NCI-H146 (cell line): ENCODE data around the gene CHAF1A.

Experiments used
- DNase-seq: peaks from one replicate; lab custom pipeline; 2025; lab: John Stamatoyannopoulos, UW

CHAF1A gene

DNA sequence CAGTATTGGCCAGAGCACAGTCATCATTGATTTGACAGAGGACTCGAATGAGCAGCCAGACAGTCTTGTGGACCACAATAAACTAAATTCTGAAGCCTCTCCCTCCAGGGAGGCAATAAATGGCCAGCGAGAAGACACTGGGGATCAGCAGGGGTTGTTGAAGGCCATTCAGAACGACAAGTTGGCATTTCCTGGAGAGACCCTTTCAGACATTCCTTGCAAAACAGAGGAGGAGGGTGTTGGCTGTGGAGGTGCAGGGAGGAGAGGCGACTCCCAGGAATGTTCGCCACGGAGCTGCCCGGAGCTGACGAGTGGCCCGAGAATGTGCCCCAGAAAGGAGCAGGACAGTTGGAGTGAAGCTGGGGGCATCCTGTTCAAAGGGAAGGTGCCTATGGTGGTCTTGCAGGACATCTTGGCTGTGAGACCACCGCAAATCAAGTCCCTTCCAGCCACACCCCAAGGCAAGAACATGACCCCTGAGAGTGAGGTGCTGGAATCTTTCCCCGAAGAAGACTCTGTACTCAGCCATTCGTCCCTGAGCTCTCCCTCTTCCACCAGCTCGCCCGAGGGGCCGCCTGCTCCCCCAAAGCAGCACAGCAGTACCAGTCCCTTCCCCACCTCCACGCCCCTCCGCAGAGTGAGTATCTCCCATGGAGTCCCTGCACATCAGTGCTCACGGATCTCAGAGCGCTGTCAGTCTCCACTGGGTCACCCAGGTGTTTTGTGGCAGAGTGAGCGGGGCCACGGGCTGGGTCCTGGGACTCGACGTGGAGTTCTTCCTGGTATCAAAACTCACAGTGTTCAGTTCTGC is 6.9 kb downstream of the CHAF1A start:
- DNase-seq = no peak

GRCh38 chr19:4413588-4413987 is 11.1 kb downstream of the CHAF1A start:
- DNase-seq = no peak

- DNase-seq = no peak
These were observed 11.8 kb downstream of the CHAF1A start for GRCh38 chr19:4414144-4414799.

DNA sequence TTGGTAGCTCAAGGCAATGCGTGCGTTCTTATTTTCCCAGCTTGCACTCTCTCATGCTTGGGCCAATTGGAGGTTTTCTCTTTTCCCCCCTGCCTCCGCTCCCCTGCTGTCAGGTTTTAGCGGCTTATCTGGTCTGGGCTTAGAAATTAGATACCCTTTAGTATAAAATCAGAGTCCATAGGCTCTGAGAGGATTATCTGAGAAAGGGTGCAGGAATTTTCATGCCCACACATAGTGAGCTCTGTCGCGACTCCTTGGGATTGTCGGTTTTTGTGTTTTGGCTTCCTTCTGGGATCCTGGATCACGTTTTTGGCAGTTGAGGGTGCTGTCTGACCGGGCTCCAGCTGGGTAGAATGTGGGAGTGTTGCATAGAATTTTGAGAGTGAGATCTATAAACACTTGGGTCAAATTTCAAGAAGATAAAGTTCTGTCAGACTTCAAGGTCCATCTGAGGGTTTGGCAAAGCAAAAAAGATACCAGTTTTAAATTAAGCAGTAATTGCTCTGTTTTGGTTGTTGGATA is 12.4 kb downstream of the CHAF1A start:
- no peak for DNase-seq

- no peak for DNase-seq
These were observed 12.9 kb downstream of the CHAF1A start for GRCh38 chr19:4415352-4415751.

DNA sequence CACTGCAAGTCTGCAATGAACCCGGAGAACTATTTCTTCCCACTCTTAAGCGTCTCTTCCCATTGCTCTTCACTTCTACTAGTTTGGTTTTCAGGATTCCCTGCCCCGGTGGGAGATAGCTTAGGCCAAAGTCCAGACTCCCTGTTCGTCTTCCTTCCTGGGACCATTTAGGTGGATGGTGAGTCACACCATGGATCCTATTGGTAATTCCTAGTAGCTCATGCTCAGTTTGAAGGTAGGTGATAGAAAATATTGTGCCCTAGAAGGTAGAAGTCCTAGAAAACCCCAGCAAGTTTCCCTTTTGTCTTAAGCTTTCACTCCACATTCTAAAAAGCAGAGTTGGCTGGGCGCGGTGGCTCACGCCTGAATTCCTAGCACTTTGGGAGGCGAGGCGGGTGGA is 13.8 kb downstream of the CHAF1A start:
- no peak for DNase-seq

DNA sequence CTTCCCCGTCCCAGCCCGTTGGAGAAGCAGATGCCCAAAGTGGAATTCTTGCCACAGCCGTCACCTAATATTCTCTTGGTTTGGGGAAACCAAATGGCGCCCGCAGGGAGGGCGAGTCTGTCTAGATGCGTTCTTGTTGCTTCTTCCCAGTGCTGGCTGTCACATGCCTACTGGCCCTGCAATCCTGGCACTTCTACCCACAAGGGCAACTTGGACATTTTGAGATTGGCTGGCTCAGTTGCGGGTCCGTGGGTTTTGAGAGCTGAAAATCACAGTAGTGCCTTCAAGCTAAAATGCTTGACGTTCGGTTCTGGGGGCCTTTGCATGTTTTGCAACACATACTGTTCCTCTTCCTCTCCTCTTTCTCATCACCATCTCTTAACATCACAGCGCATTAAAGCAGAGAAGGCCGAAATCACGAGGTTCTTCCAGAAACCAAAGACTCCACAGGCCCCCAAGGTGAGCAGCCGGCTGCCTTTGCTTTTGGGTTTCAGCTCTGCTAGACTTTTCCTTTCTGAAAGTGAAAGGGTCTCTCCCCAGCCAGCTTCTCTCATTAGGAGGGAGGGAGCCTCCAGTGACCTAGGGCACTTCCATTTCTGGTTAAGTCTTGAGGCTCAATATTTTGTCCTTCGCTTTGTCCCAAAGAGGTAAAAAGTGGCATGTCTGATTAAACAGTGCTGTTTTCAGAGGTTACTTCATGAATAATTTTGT is 21.1 kb downstream of the CHAF1A start:
- no peak for DNase-seq

DNA sequence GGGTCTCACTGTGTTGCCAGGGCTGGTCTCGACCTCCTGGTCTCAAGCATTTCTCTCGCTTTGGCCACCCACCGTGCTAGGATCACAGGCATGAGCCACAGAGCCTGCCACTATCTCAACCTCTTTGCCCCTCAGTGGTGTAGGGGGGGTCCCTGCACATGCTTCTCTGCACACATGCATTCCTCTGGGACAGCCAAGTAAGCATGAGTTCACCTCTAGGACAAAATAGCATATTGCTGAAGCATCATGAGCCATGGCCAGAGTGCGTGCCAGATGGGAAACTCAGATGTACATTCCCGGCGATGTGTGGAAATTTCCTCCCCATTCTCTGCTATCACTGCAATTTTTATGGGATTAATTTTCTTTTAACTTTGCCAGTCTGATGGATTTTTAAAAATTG is 23.1 kb downstream of the CHAF1A start:
- no peak for DNase-seq

- no peak for DNase-seq
These were observed 26.0 kb downstream of the CHAF1A start for GRCh38 chr19:4428326-4428975.

DNA sequence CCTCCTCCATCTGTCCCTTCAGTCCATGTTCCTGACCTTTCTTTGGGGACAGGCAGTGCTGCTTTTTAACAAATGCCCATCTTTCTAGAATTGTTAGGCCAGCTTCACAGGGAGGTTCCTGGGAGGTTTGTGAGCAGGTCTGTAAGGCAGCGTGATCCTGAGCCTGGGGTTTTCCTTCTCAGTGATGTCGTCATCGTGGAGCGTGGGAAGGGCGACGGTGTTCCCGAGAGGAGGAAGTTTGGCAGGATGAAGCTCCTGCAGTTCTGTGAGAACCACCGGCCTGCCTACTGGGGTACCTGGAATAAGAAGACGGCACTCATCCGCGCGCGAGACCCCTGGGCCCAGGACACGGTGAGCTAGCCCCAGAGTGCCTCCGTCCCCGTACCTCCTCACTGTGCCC is 26.8 kb downstream of the CHAF1A start:
- no peak for DNase-seq

- no peak for DNase-seq
These were observed 27.3 kb downstream of the CHAF1A start for GRCh38 chr19:4429771-4430171.

DNA sequence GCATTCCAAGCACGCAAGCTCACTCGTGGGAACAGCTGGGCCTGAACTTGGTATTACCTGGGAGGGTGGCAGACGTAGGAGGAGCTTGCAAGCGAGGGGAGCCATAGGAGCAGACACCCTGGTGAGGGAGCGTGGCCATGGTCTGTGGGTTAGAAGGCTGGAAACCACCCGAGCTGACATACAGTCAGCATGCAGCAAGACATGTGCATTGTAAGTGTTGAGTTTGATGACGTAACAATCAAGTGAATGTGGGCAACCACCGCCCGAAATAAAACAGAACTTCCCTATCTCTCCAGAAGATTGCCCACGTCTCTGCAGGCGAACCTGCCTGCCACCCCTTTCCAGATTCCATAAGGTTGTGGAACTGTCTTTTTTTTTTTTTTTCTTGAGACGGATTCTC is 28.3 kb downstream of the CHAF1A start:
- no peak for DNase-seq

DNA sequence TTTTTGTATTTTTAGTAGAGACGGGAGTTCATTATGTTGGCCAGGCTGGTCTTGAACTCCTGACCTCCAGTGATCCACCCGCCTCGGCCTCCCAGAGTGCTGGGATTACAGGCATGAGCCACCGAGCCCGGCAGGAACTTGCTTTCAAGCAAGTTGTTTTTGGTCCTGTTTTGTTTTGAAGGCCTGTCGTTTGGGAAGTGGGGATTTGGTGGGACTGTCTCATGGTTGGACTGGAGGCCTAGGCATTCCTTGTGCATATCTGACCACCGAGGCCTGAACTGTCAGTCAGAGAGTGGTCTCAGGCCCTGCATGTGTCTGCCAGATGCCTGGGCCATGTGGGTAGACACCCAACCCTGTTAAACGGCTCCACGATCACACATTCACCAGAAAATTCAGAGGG is 28.9 kb downstream of the CHAF1A start:
- DNase-seq = no peak

DNA sequence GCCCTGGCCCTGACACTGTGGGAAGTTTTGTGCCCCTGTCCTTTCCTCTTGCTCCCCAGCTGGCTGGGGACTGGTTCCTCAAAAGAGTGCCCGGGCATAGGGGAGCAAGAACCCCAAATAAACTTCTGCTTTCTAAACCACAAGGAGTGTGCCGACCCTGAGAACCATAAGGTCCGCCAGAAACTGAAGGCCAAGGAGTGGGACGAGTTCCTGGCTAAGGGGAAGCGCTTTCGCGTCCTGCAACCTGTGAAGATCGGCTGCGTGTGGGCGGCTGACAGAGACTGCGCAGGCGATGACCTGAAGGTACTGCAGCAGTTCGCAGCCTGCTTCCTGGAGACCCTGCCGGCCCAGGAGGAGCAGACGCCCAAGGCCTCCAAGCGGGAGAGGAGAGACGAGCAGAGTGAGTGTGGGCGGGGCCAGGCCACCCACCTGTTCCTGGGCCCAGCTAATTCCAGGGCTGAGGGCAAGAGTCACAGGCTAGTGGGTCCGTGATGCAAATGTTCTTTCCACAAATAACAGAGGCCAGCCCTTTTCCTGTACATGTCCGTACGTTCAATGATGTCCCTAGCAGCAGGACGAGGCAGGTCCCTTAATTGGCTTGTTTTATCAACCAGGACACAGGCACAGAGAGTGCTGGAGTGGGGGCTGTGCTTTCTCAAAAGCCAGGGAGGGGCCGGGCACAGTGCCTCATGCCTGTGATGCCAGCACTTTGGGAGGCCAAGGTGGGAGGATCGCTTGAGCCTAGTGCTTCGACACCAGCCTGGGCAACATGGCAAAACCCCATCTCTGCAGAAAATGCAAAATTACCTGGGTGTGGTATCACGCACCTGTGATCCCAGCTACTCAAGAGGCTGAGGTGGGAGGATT is 29.6 kb downstream of the CHAF1A start:
- DNase-seq = no peak

DNA sequence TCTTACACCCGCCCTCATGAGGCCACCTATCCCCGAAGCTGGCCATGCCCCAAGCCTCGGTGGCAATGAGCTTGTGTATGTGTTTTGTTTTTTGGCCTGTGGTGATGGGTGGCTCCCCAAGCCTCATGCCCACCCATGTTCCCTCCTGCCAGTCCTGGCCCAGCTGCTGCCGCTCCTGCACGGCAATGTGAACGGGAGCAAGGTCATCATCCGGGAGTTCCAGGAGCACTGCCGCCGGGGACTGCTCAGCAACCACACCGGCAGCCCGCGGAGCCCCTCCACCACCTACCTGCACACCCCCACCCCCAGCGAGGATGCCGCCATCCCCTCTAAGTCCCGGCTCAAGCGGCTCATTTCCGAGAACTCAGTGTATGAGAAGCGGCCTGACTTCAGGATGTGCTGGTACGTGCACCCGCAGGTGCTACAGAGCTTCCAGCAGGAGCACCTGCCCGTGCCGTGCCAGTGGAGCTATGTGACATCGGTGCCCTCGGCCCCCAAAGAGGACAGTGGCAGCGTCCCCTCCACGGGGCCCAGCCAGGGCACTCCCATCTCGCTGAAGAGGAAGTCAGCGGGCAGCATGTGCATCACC is 30.6 kb downstream of the CHAF1A start:
- DNase-seq = no peak

DNA sequence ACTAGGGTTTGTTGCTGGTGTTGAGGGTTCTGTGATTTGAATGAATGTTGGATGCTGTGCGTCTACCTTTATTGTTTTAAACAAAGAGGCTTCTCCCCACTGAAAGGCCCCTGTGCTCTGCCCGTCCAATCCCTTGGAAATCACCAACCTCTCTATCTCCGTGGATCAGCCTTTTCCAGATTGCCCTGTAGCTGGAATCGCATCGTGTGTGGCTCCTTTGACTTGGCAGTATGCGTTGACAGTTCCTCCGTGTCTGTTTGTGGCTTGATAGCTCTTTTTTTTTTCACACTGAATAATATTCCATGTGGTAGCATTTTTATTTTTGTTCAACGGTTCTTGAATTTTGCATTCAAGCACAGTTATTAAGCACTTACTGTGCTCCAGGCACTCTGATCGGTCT is 32.0 kb downstream of the CHAF1A start:
- DNase-seq = no peak

DNA sequence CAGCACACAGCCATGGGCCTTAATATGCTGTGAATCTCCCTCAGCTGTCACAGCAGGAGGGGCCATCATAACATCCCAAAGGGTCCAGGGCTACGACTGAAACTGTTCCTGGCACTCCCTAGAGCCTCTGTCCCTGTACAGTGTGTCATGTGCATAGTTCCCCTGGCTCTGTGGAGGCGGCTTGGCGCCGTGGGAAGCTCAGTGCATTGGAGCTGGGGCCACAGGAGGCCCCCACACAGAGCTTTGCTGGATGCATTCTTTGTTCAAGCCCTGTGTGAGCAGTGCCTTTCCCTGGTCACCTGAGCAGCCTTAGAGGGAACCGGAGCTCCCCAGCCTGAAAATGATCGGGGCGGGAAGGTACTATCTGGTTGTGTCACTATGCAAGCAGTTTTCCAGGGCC is 33.8 kb downstream of the CHAF1A start:
- no peak for DNase-seq

DNA sequence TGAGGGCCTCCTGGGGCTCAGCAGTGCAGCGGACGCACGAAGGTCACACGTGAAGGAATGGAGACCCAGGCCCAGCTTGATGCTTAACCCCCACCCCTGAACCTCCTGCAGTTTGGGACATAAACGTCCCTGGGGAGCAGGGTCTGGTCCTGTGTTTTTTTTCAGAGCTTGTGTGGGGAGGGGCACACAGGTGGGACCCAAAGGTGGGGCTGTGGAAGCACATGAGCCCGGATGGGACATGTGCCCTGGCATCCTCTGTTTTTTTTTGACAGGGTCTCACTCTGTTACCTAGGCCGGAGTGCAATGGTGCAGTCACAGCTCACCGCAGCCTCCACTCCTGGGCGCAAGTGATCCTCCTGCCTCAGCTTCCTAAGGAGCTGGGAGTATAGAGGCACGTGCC is 34.7 kb downstream of the CHAF1A start:
- no peak for DNase-seq

DNA sequence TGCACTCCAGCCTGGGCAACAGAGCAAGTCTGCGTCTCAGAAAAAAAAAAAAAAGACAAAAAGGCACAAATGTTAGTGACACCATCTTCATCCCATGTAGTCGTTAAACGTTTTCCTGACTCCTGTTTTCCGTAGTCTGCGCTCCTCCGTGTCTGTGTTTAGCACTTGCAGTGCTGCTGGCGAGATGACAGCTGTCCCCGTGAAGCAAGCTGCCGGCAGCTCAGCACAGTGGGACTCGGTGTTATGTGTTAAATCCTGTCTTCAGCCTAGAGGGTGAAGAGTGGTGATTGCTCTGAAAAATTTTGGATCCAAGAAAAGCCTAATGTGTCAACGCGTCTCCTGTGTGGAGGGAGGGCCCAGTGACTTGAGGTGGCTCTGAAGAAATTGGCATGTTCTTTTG is 36.8 kb downstream of the CHAF1A start:
- DNase-seq = no peak

- no peak for DNase-seq
These were observed 39.8 kb downstream of the CHAF1A start for GRCh38 chr19:4441994-4442818.
